ENCODE results near the gene MRPS9.

The MRPS9 gene

GRCh38 chr2:105142239-105142638, 104.4 kb downstream of the MRPS9 start:
- Histone ChIP-seq H2AFZ (ENCODE audit: low read length) (no peak overlapping the region), H3K27me3 (ENCODE audit: insufficient read depth, low read length) (0 out of 2 replicates have a peak, but pooled peaks cover 5% of the 10 kb centered on the region), H3K4me2 (ENCODE audit: low read length) (no peak overlapping the region), H3K9me3 (ENCODE audit: low read length) (no peaks in the 10 kb centered on the region), H3K79me2 (ENCODE audit: insufficient read depth, low read length) (no peaks in the 10 kb centered on the region), H3K9me2 (ENCODE audit: low read depth, low read length) (no peaks in the 10 kb centered on the region), H3K4me3 (ENCODE audit: low read depth, low read length, poor library complexity, severe bottlenecking) (no peak overlapping the region), H3K9ac (ENCODE audit: low read length) (no peak overlapping the region), H3K36me3 (ENCODE audit: insufficient read depth, low read length) (no peaks in the 10 kb centered on the region), H4K20me1 (ENCODE audit: insufficient read depth, low read length) (no peaks in the 10 kb centered on the region), H3F3A (ENCODE audit: insufficient read depth, low read length) (no peaks in the 10 kb centered on the region), H3K4me1 (ENCODE audit: insufficient read depth, low read length, severe bottlenecking) (no peaks in the 10 kb centered on the region), H3K27ac (ENCODE audit: low read depth, low read length, poor library complexity, severe bottlenecking) (no peak overlapping the region)
- TF ChIP-seq CTCF (IDR thresholded peaks at IDR 0.05; ENCODE audit: low read length): no peak
- no peak for TF ChIP-seq EZH2 (IDR thresholded peaks at IDR 0.05; ENCODE audit: borderline replicate concordance, low read length)

- Histone ChIP-seq H3F3A (ENCODE audit: insufficient read depth, low read length) (no peaks in the 10 kb centered on the region), H2AFZ (ENCODE audit: low read length) (no peak overlapping the region), H3K9ac (ENCODE audit: low read length) (no peak overlapping the region), H3K9me3 (ENCODE audit: low read length) (no peaks in the 10 kb centered on the region), H3K79me2 (ENCODE audit: insufficient read depth, low read length) (no peaks in the 10 kb centered on the region), H3K4me2 (ENCODE audit: low read length) (0 out of 2 replicates have a peak overlapping the region, but pooled peaks have one; percentile 19), H3K27ac (ENCODE audit: low read depth, low read length, poor library complexity, severe bottlenecking) (no peak overlapping the region), H3K36me3 (ENCODE audit: insufficient read depth, low read length) (no peaks in the 10 kb centered on the region), H4K20me1 (ENCODE audit: insufficient read depth, low read length) (no peaks in the 10 kb centered on the region), H3K4me1 (ENCODE audit: insufficient read depth, low read length, severe bottlenecking) (no peaks in the 10 kb centered on the region), H3K4me3 (ENCODE audit: low read depth, low read length, poor library complexity, severe bottlenecking) (no peak overlapping the region), H3K27me3 (ENCODE audit: insufficient read depth, low read length) (0 out of 2 replicates have a peak, but pooled peaks cover 5% of the 10 kb centered on the region), H3K9me2 (ENCODE audit: low read depth, low read length) (no peaks in the 10 kb centered on the region)
- TF ChIP-seq CTCF (IDR thresholded peaks at IDR 0.05; ENCODE audit: low read length): no peak
- no peak for TF ChIP-seq EZH2 (IDR thresholded peaks at IDR 0.05; ENCODE audit: borderline replicate concordance, low read length)
Observed at GRCh38 chr2:105143094-105143466, 105.2 kb downstream of the MRPS9 start.

- no peaks in the 10 kb centered on the region for H4K20me1 ChIP-seq (ENCODE audit: insufficient read depth, low read length)
- H3K9me3 ChIP-seq (ENCODE audit: low read length): no peaks in the 10 kb centered on the region
- 0 out of 2 replicates have a peak overlapping the region, but pooled peaks have one; percentile 19 for H3K4me2 ChIP-seq (ENCODE audit: low read length)
- no peaks in the 10 kb centered on the region for H3K4me1 ChIP-seq (ENCODE audit: insufficient read depth, low read length, severe bottlenecking)
- no peaks in the 10 kb centered on the region for H3F3A ChIP-seq (ENCODE audit: insufficient read depth, low read length)
- no peaks in the 10 kb centered on the region for H3K9me2 ChIP-seq (ENCODE audit: low read depth, low read length)
- no peaks in the 10 kb centered on the region for H3K36me3 ChIP-seq (ENCODE audit: insufficient read depth, low read length)
- no peak overlapping the region for H3K9ac ChIP-seq (ENCODE audit: low read length)
- H3K27me3 ChIP-seq (ENCODE audit: insufficient read depth, low read length): 0 out of 2 replicates have a peak, but pooled peaks cover 5% of the 10 kb centered on the region
- H3K4me3 ChIP-seq (ENCODE audit: low read depth, low read length, poor library complexity, severe bottlenecking): peak overlapping the region; percentile 23
- TF ChIP-seq EZH2 (IDR thresholded peaks at IDR 0.05; ENCODE audit: borderline replicate concordance, low read length) (no peak), CTCF (IDR thresholded peaks at IDR 0.05; ENCODE audit: low read length) (no peak)
- H2AFZ ChIP-seq (ENCODE audit: low read length): no peak overlapping the region
- H3K27ac ChIP-seq (ENCODE audit: low read depth, low read length, poor library complexity, severe bottlenecking): no peak overlapping the region
- no peaks in the 10 kb centered on the region for H3K79me2 ChIP-seq (ENCODE audit: insufficient read depth, low read length)
Observed at GRCh38 chr2:105143467-105144151, 105.7 kb downstream of the MRPS9 start.

All from OCI-LY1 (cell line).